HG02973 (cell line): ENCODE measurements around the gene XPR1.

Source experiments
- ATAC-seq: cut with Tn5 transposase; IDR thresholded peaks from one replicate; pipeline ENCODE4 v1.9.1; 2021; ENCODE audit warnings: moderate library complexity; ENCODE audit not compliant: unreplicated experiment

The XPR1 gene

GRCh38 chr1:180884588-180885300 is 252.9 kb downstream of the XPR1 start:
- ATAC-seq = no peak

GRCh38 chr1:180886338-180886737 is 254.5 kb downstream of the XPR1 start:
- ATAC-seq = no peak

GRCh38 chr1:180887841-180888240 is 256.0 kb downstream of the XPR1 start:
- no peak for ATAC-seq

GRCh38 chr1:180888870-180889269 is 257.0 kb downstream of the XPR1 start:
- peak; percentile 71 for ATAC-seq

- ATAC-seq = peak; percentile 15
Measured at GRCh38 chr1:180889325-180889724, 257.5 kb downstream of the XPR1 start.

GRCh38 chr1:180892272-180892671 is 260.4 kb downstream of the XPR1 start:
- no peak for ATAC-seq

GRCh38 chr1:180892675-180893074 is 260.9 kb downstream of the XPR1 start:
- no peak for ATAC-seq

GRCh38 chr1:180893614-180894013 is 261.8 kb downstream of the XPR1 start:
- no peak for ATAC-seq

GRCh38 chr1:180896161-180896560 is 264.3 kb downstream of the XPR1 start:
- no peak for ATAC-seq

- ATAC-seq = no peak
Measured at GRCh38 chr1:180898441-180899219, 266.8 kb downstream of the XPR1 start.

GRCh38 chr1:180899262-180899661 is 267.4 kb downstream of the XPR1 start:
- no peak for ATAC-seq

GRCh38 chr1:180901076-180901990 is 269.5 kb downstream of the XPR1 start:
- ATAC-seq = no peak

GRCh38 chr1:180902541-180902940 is 270.7 kb downstream of the XPR1 start:
- no peak for ATAC-seq

GRCh38 chr1:180905927-180906326 is 274.1 kb downstream of the XPR1 start:
- ATAC-seq = no peak

- ATAC-seq = no peak
Measured at GRCh38 chr1:180906511-180906910, 274.7 kb downstream of the XPR1 start.

- ATAC-seq = no peak
Measured at GRCh38 chr1:180907313-180908055, 275.7 kb downstream of the XPR1 start.

- ATAC-seq = no peak
Measured at GRCh38 chr1:180908074-180908765, 276.4 kb downstream of the XPR1 start.

GRCh38 chr1:180909005-180909414 is 277.2 kb downstream of the XPR1 start:
- no peak for ATAC-seq

GRCh38 chr1:180909462-180909976 is 277.7 kb downstream of the XPR1 start:
- no peak for ATAC-seq
